H9 (cell line): ENCODE data around the gene CNDP2. TPM values are rescaled to one million over a fixed set of nuclear protein-coding genes. Genes with fewer than 3 reads are reported as not detected.

ENCODE experiments used
- DNase-seq: peaks from one replicate; pipeline ENCODE4 v3.0.0-alpha.2; 2017
- H2AFZ ChIP-seq: one replicate; pipeline ENCODE4 v1.6.1; 2013; ENCODE audit warnings: mild to moderate bottlenecking, low read length, control low read depth, moderate library complexity
- H2AK5ac ChIP-seq: 2 replicates; pipeline ENCODE4 v1.6.1; 2013; ENCODE audit warnings: low read length, control low read depth, mixed read lengths; ENCODE audit not compliant: insufficient read length
- H2BK120ac ChIP-seq: one replicate; pipeline ENCODE4 v1.6.1; 2013; ENCODE audit warnings: low read depth, mild to moderate bottlenecking, low read length, control low read depth, inconsistent platforms; ENCODE audit not compliant: poor library complexity, severe bottlenecking
- H2BK12ac ChIP-seq: 2 replicates; pipeline ENCODE4 v1.6.1; 2013; ENCODE audit warnings: low read length, control low read depth, mixed read lengths, low read depth; ENCODE audit not compliant: insufficient read length
- H2BK15ac ChIP-seq: 2 replicates; pipeline ENCODE4 v1.6.1; 2013; ENCODE audit warnings: low read depth, low read length, control low read depth
- H2BK20ac ChIP-seq: one replicate; pipeline ENCODE4 v1.6.1; 2013; ENCODE audit warnings: low read depth, mild to moderate bottlenecking, low read length, control low read depth, inconsistent platforms; ENCODE audit not compliant: poor library complexity, severe bottlenecking
- H2BK5ac ChIP-seq: 2 replicates; pipeline ENCODE4 v1.6.1; 2013; ENCODE audit warnings: low read length, control low read depth, mixed read lengths; ENCODE audit not compliant: insufficient read length
- H3K14ac ChIP-seq: 2 replicates; pipeline ENCODE4 v1.6.1; 2013; ENCODE audit warnings: low read length, control low read depth; ENCODE audit not compliant: insufficient read depth
- H3K18ac ChIP-seq: 2 replicates; pipeline ENCODE4 v1.6.1; 2013; ENCODE audit warnings: low read depth, mild to moderate bottlenecking, mixed read lengths, low read length, control low read depth; ENCODE audit not compliant: insufficient read length
- H3K23ac ChIP-seq: 2 replicates; pipeline ENCODE4 v1.6.1; 2013; ENCODE audit warnings: low read length, control low read depth, mixed read lengths, low read depth; ENCODE audit not compliant: insufficient read length
- H3K23me2 ChIP-seq: 2 replicates; pipeline ENCODE4 v1.6.1; 2013; ENCODE audit warnings: low read depth, mild to moderate bottlenecking, mixed read lengths, low read length, control low read depth; ENCODE audit not compliant: insufficient read length, poor library complexity, severe bottlenecking
- H3K27ac ChIP-seq: 2 replicates; pipeline ENCODE4 v1.5.1; 2013; ENCODE audit warnings: low read length, control low read depth, mixed read lengths, low read depth; ENCODE audit not compliant: insufficient read length
- H3K27me3 ChIP-seq: 2 replicates; pipeline ENCODE4 v1.6.1; 2013; ENCODE audit warnings: low read length, control low read depth, inconsistent platforms; ENCODE audit not compliant: insufficient read depth
- H3K4ac ChIP-seq: 2 replicates; pipeline ENCODE4 v1.6.1; 2013; ENCODE audit warnings: low read depth, mild to moderate bottlenecking, control low read depth, inconsistent platforms, low read length, moderate library complexity
- H3K4me1 ChIP-seq: 2 replicates; pipeline ENCODE4 v1.6.1; 2013; ENCODE audit warnings: low read length, control low read depth, inconsistent platforms; ENCODE audit not compliant: insufficient read depth
- H3K4me2 ChIP-seq: 2 replicates; pipeline ENCODE4 v1.6.1; 2013; ENCODE audit warnings: low read length, control low read depth, mixed read lengths; ENCODE audit not compliant: insufficient read length, insufficient read depth
- H3K56ac ChIP-seq: 2 replicates; pipeline ENCODE4 v1.6.1; 2013; ENCODE audit warnings: low read depth, mild to moderate bottlenecking, mixed read lengths, low read length, control low read depth; ENCODE audit not compliant: insufficient read length
- H3K79me1 ChIP-seq: 2 replicates; pipeline ENCODE4 v1.6.1; 2013; ENCODE audit warnings: low read depth, mild to moderate bottlenecking, moderate library complexity, low read length, control low read depth, inconsistent platforms; ENCODE audit not compliant: insufficient read depth, poor library complexity, severe bottlenecking
- H3K79me2 ChIP-seq: 2 replicates; pipeline ENCODE4 v1.6.1; 2013; ENCODE audit warnings: low read length, control low read depth, inconsistent platforms; ENCODE audit not compliant: insufficient read depth
- H3K9ac ChIP-seq: 2 replicates; pipeline ENCODE4 v1.6.1; 2013; ENCODE audit warnings: low read length, control low read depth, mixed read lengths; ENCODE audit not compliant: insufficient read length; ENCODE audit errors: extremely low read depth
- H3K9me3 ChIP-seq: one replicate; pipeline ENCODE4 v1.6.1; 2013; ENCODE audit warnings: low read depth, low read length, inconsistent platforms; ENCODE audit not compliant: control insufficient read depth
- H3T11ph ChIP-seq: one replicate; pipeline ENCODE4 v1.6.1; 2013; ENCODE audit warnings: mild to moderate bottlenecking, low read length, control low read depth, inconsistent platforms
- H4K20me1 ChIP-seq: one replicate; pipeline ENCODE4 v1.6.1; 2013; ENCODE audit not compliant: control insufficient read depth, insufficient read length, insufficient read depth
- H4K5ac ChIP-seq: 2 replicates; pipeline ENCODE4 v1.6.1; 2013; ENCODE audit warnings: low read depth, mild to moderate bottlenecking, mixed read lengths, low read length, control low read depth; ENCODE audit not compliant: insufficient read length
- H4K8ac ChIP-seq: replicated peaks from 2 replicates; pipeline ENCODE4 v1.6.1; 2013; ENCODE audit warnings: low read length, control low read depth, mixed read lengths, low read depth; ENCODE audit not compliant: insufficient read length
- H4K91ac ChIP-seq: 2 replicates; pipeline ENCODE4 v1.6.1; 2013; ENCODE audit warnings: low read depth, mild to moderate bottlenecking, moderate library complexity, mixed read lengths, low read length, control low read depth; ENCODE audit not compliant: insufficient read length
- H3K27ac Mint-ChIP-seq, 3 experiments: 2 replicates in 2 of 3; 3 replicates in 1 of 3; pipeline ENCODE4 v1.8.0; 2020 to 2021; ENCODE audit warnings: mixed read lengths in 3 of 3, mild to moderate bottlenecking in 1 of 3, moderate library complexity in 1 of 3
- H3K27me3 Mint-ChIP-seq: 2 replicates; pipeline ENCODE4 v1.8.0; 2021; ENCODE audit warnings: low read depth, mild to moderate bottlenecking, moderate library complexity, mixed read lengths
- H3K36me3 Mint-ChIP-seq, 3 experiments: 2 replicates in 2 of 3; 3 replicates in 1 of 3; pipeline ENCODE4 v1.8.0; 2020 to 2021; ENCODE audit warnings: low read depth in 3 of 3, mixed read lengths in 3 of 3; ENCODE audit not compliant: insufficient read depth in 1 of 3
- H3K4me1 Mint-ChIP-seq, 2 experiments: 2 replicates each; pipeline ENCODE4 v1.8.0; 2020; ENCODE audit warnings: mixed read lengths in 2 of 2
- H3K4me3 Mint-ChIP-seq, 2 experiments: 2 replicates in 1 of 2; 3 replicates in 1 of 2; pipeline ENCODE4 v1.8.0; 2020 to 2021; ENCODE audit warnings: mild to moderate bottlenecking in 2 of 2, mixed read lengths in 2 of 2, moderate library complexity in 1 of 2
- H3K9me3 Mint-ChIP-seq, 2 experiments: 2 replicates in 1 of 2; 3 replicates in 1 of 2; pipeline ENCODE4 v1.8.0; 2020; ENCODE audit warnings: mild to moderate bottlenecking in 2 of 2, mixed read lengths in 2 of 2, moderate library complexity in 1 of 2
- WGBS: extraction: QIAGEN DNeasy Blood & Tissue Kit; methylation state at CpG from one replicate; pipeline ENCODE4 v1.1.7; 2013; ENCODE audit warnings: missing lambda C conversion rate, low lambda C conversion rate, mixed read lengths; ENCODE audit not compliant: insufficient read length; ENCODE audit errors: extremely low coverage; 5-methylcytosine and 5-hydroxymethylcytosine counted together
- total RNA-seq: library from RNA; stranded (reverse); gene quantifications from 2 replicates; pipeline ENCODE4 v1.2.1, GENCODE V29; 2021
- TF ChIP-seq, protein P1 (sequence below): fragments of 200-600 bp; sonication (generic); conservative IDR thresholded peaks from 3 replicates; pipeline ENCODE4 v1.8.0; 2021; ENCODE audit warnings: antibody characterized with exemption, mild to moderate bottlenecking

Gene CNDP2
- total RNA-seq, 1 experiment from 2014 or later: 212 TPM

- Histone ChIP-seq H3K79me2 (no peaks in the 10 kb centered on the region), H3K14ac (no peak overlapping the region), H2AFZ (no peak overlapping the region), H4K5ac (no peak overlapping the region), H3K9ac (no peak overlapping the region), H3K27ac (no peak overlapping the region), H3K4ac (no peak overlapping the region), H2BK12ac (no peak overlapping the region), H4K8ac (no peak overlapping the region), H2BK5ac (no peak overlapping the region), H3K79me1 (no peaks in the 10 kb centered on the region), H2BK120ac (no peak overlapping the region), H2AK5ac (no peak overlapping the region), H3K23ac (no peak overlapping the region), H4K20me1 (no peaks in the 10 kb centered on the region), H2BK20ac (no peak overlapping the region), H3T11ph (no peak overlapping the region), H2BK15ac (no peak overlapping the region), H3K23me2 (peaks cover 2% of the 10 kb centered on the region), H3K18ac (no peak overlapping the region), H3K27me3 (no peaks in the 10 kb centered on the region), H4K91ac (no peak overlapping the region), H3K9me3 (no peaks in the 10 kb centered on the region), H3K56ac (no peak overlapping the region), H3K4me1 (no peaks in the 10 kb centered on the region), H3K4me2 (no peak overlapping the region)
- Mint-ChIP-seq H3K27me3 (peaks cover 8% of the 10 kb centered on the region), H3K9me3 (peaks cover 3 to 10% of the 10 kb centered on the region in 2 experiments; a peak in 4 of 5 replicates), H3K27ac (no peak overlapping the region; a peak in 1 of 7 replicates), H3K36me3 (peaks cover 15 to 21% (median 21%) of the 10 kb centered on the region in 3 experiments), H3K4me1 (peaks cover 0 to 5% of the 10 kb centered on the region in 2 experiments; a peak in 1 of 4 replicates), H3K4me3 (no peak overlapping the region)
- TF ChIP-seq, protein P1, sequence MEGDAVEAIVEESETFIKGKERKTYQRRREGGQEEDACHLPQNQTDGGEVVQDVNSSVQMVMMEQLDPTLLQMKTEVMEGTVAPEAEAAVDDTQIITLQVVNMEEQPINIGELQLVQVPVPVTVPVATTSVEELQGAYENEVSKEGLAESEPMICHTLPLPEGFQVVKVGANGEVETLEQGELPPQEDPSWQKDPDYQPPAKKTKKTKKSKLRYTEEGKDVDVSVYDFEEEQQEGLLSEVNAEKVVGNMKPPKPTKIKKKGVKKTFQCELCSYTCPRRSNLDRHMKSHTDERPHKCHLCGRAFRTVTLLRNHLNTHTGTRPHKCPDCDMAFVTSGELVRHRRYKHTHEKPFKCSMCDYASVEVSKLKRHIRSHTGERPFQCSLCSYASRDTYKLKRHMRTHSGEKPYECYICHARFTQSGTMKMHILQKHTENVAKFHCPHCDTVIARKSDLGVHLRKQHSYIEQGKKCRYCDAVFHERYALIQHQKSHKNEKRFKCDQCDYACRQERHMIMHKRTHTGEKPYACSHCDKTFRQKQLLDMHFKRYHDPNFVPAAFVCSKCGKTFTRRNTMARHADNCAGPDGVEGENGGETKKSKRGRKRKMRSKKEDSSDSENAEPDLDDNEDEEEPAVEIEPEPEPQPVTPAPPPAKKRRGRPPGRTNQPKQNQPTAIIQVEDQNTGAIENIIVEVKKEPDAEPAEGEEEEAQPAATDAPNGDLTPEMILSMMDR: no peak
- WGBS: no CpG with 5 or more reads among the region's 2 CpGs
- no peak for DNase-seq
Observed at GRCh38 chr18:74526488-74526887, 30.3 kb downstream of the CNDP2 start.
